NCI-H2029 treated with DMSO at 0.1 percent for 48 hours (cell line): ENCODE measurements around the gene TMX4.
A peak's percentile ranks its signal among the peaks of the same experiment; 100 is the strongest.
"Not testable (repeated sequence)": the region's sequence is repeated elsewhere in the genome, so short reads cannot be mapped to it uniquely, and the experiment has no call there.

Source experiments
- DNase-seq: peaks from one replicate; lab custom pipeline; 2025; lab: John Stamatoyannopoulos, UW

TMX4 gene

GRCh38 chr20:7971536-7972280 lies 47.9 kb downstream of the TMX4 start:
- DNase-seq = no peak

GRCh38 chr20:7967199-7967844 lies 52.2 kb downstream of the TMX4 start:
- DNase-seq = no peak

GRCh38 chr20:7966176-7966575 lies 53.4 kb downstream of the TMX4 start:
- no peak for DNase-seq

GRCh38 chr20:7959484-7959883 lies 60.1 kb downstream of the TMX4 start:
- DNase-seq = peak; percentile 82

GRCh38 chr20:7956561-7956960 lies 63.0 kb downstream of the TMX4 start:
- DNase-seq = not testable (repeated sequence)

GRCh38 chr20:7950387-7950786 lies 69.2 kb downstream of the TMX4 start:
- no peak for DNase-seq

- no peak for DNase-seq
These were observed 75.7 kb downstream of the TMX4 start for GRCh38 chr20:7943891-7944290.

- DNase-seq = no peak
These were observed 79.2 kb downstream of the TMX4 start, which contains the start of gene HAO1 for GRCh38 chr20:7940341-7940740. HAO1 (minus strand) TSS chr20:7940458; CDS start chr20:7940422, 36 bp downstream.

GRCh38 chr20:7939663-7940062 lies 79.9 kb downstream of the TMX4 start:
- no peak for DNase-seq

- no peak for DNase-seq
These were observed 81.5 kb downstream of the TMX4 start for GRCh38 chr20:7938058-7938457.

- DNase-seq = no peak
These were observed 82.2 kb downstream of the TMX4 start for GRCh38 chr20:7937328-7937727.

GRCh38 chr20:7935027-7935551 lies 84.5 kb downstream of the TMX4 start:
- DNase-seq = no peak

- no peak for DNase-seq
These were observed 86.2 kb downstream of the TMX4 start for GRCh38 chr20:7933346-7933745.

GRCh38 chr20:7930343-7930742 lies 89.2 kb downstream of the TMX4 start:
- DNase-seq = no peak
